Breast epithelium (tissue), 3 donors: Measurements from ENCODE around the gene RASL10B.

Experiments used
- CTCF ChIP-seq, 3 donors: fragments of 450-650 bp; IDR thresholded peaks; one replicate each; pipeline ENCODE4 v1.5.1; 2016 to 2017; ENCODE audit warnings: antibody characterized with exemption in 3 of 3, mild to moderate bottlenecking in 3 of 3, moderate library complexity in 3 of 3
- POLR2A ChIP-seq: fragments of 450-650 bp; IDR thresholded peaks from one replicate; pipeline ENCODE4 v1.6.1; 2016; ENCODE audit warnings: antibody characterized with exemption, mild to moderate bottlenecking, moderate library complexity

GRCh38 chr17:35705705-35706104, 25.7 kb upstream of the RASL10B start:
- no peak for TF ChIP-seq CTCF (IDR thresholded peaks at IDR 0.05)
- no peak for TF ChIP-seq POLR2A
